H1 (cell line): ENCODE data around the gene ARMC3. TPM values are rescaled to one million over a fixed set of nuclear protein-coding genes. Genes with fewer than 3 reads are reported as not detected.

ENCODE experiments used
- BRCA1 ChIP-seq: IDR thresholded peaks from 2 replicates; pipeline ENCODE4 v1.6.1; 2012; ENCODE audit warnings: low read depth, low read length, improper control_type of control experiment
- KDM4A ChIP-seq: IDR thresholded peaks from one replicate; pipeline ENCODE4 v1.7.1; 2012; ENCODE audit warnings: low read depth, mild to moderate bottlenecking, moderate library complexity, low read length, inconsistent platforms; ENCODE audit not compliant: severe bottlenecking
- SP2 ChIP-seq: IDR thresholded peaks from 2 replicates; pipeline ENCODE4 v1.6.1; 2012; ENCODE audit warnings: mild to moderate bottlenecking, low read length, inconsistent platforms
- TBP ChIP-seq: IDR thresholded peaks from 2 replicates; pipeline ENCODE4 v1.6.1; 2011; ENCODE audit warnings: low read depth, low read length, improper control_type of control experiment
- polyA plus RNA-seq, 7 experiments: library from polyadenylated mRNA; depleted of rRNA in 3 of 7; stranded (reverse) in 5 of 7; unstranded in 2 of 7; fragments of >200 nt in 5 of 7; fragments of 200-250 nt in 2 of 7; gene quantifications; 1 replicate in 5 of 7; 2 replicates in 1 of 7; 4 replicates in 1 of 7; pipeline versions ENCODE4 v1.2.1 to v1.2.3, GENCODE V29; 2011 to 2013; ENCODE audit warnings: missing spikeins in 2 of 7, mixed read lengths in 2 of 7
- total RNA-seq: library from RNA; stranded (reverse); fragmentation: NEBNext Ultra II Directional; extraction: Animal tissue kit (Norgen Biotek cat#: 25700); gene quantifications from 2 replicates; pipeline ENCODE4 v1.2.1, GENCODE V29; 2021
- TF ChIP-seq, protein P1 (sequence below): IDR thresholded peaks from 2 replicates; pipeline ENCODE4 v1.6.1; 2012; ENCODE audit warnings: inconsistent platforms

The ARMC3 gene
- total and polyA plus RNA-seq, 2 of the 8 experiments (the other 6 are each of a cell fraction or from before 2014, with no cell fraction given) = 0.15 TPM

DNA sequence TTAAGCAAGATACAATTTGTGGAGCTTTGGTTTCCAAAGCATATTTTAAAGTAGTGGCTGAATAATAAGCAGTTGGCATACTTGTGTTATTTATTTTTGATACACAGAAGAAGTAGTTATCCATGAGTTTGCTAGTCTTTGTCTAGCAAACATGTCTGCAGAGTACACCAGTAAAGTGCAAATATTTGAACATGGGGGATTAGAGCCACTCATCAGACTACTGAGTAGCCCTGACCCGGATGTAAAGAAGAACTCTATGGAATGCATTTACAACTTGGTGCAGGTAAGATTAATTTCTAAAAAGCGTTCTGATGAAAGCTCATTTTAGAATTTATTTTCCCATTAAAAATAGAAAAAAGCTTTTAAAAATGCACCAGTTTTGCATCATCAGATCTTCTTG is 31.4 kb downstream of the ARMC3 start (continued):
- TF ChIP-seq, protein P1, sequence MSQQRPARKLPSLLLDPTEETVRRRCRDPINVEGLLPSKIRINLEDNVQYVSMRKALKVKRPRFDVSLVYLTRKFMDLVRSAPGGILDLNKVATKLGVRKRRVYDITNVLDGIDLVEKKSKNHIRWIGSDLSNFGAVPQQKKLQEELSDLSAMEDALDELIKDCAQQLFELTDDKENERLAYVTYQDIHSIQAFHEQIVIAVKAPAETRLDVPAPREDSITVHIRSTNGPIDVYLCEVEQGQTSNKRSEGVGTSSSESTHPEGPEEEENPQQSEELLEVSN = no peak
- TF ChIP-seq KDM4A (no peak), SP2 (no peak), TBP (no peak), BRCA1 (no peak)
